NOMO-1 treated with DMSO at 0.1 percent for 48 hours (cell line): ENCODE measurements around the gene FBXL4.
A peak's percentile ranks its signal among the peaks of the same experiment; 100 is the strongest.

Source experiments
- DNase-seq: peaks from one replicate; lab custom pipeline; 2025; ENCODE audit not compliant: unreplicated experiment; lab: John Stamatoyannopoulos, UW

The FBXL4 gene

GRCh38 chr6:98947411-98948292, at the start of gene FBXL4:
TSS of gene FBXL4 (minus strand) at chr6:98947946. CDS start at chr6:98926988, 20,958 bp downstream.
- DNase-seq = peak; percentile 70

DNA sequence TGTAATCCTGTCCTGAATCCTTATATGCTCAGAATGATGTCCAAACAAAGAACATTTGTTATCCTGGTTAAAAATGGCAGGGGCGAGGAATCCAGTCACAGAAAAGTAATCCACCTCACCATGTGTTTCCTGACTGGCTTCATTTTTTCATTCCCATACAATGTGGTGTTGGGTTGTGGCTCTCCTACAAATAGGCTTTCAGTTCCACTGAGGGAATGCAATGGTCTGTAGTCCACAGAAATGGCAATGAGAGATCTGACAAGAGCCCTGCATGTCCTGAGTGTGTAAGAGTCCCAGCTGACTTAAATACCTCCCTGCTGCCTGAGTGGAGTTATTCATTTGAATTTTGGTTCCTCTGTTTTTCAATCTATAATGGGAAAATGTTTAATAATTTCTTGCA, 47.4 kb upstream of the FBXL4 start:
- no peak for DNase-seq

- DNase-seq = no peak
These were observed 44.8 kb upstream of the FBXL4 start for GRCh38 chr6:98992535-98992934.

- no peak for DNase-seq
These were observed 38.4 kb upstream of the FBXL4 start for GRCh38 chr6:98986071-98986615.

GRCh38 chr6:98985391-98985790, 37.6 kb upstream of the FBXL4 start:
- no peak for DNase-seq

DNA sequence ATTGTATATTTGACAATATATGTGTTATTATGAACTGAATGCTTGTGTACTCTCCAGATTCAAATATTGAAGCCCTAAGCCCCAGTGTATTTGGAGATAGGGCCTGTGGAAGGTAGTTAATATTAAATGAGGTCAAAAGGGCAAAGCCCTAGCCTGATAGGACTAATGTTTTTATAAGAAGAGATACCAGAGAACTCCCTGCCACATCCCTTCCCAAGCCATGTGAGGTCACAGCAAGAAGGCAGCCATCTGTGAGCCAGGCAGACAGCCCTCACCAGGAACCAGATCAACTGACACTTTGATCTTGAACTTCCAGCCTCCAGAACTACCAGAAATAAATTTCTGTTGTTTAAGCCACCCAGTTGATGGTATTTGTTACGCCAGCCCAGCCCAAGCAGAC, 36.4 kb upstream of the FBXL4 start:
- no peak for DNase-seq

GRCh38 chr6:98981473-98981872, 33.7 kb upstream of the FBXL4 start:
- no peak for DNase-seq

- no peak for DNase-seq
These were observed 33.1 kb upstream of the FBXL4 start for GRCh38 chr6:98980819-98981218.

DNA sequence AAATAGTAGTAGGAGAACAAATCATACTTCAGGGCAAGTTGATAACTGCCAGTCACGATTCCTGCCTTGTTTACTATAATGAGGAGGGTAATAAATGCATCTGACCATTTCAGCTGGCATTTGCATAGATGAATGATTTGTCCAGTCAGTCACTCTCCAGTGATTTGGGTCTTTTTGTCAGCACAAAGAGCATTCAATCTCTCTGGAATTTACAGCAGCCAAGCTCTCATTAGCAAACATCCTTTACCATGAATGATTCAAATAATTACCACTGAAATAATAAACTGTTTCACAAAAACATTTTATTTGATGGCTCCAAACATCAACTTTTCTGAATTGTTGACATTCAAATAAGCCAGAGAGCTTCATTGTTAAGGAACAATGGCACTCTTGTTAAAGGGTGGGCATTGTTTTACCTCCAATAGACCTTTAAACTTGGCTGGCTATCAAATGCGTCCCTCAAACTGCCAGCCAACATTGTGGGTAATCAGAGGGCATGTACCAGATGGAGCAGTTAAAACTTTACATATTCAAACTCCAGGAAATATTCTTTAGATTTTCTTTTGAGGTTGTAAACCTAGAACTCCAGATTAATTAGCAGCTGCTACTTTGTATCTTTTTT, 30.0 kb upstream of the FBXL4 start:
- DNase-seq = no peak

DNA sequence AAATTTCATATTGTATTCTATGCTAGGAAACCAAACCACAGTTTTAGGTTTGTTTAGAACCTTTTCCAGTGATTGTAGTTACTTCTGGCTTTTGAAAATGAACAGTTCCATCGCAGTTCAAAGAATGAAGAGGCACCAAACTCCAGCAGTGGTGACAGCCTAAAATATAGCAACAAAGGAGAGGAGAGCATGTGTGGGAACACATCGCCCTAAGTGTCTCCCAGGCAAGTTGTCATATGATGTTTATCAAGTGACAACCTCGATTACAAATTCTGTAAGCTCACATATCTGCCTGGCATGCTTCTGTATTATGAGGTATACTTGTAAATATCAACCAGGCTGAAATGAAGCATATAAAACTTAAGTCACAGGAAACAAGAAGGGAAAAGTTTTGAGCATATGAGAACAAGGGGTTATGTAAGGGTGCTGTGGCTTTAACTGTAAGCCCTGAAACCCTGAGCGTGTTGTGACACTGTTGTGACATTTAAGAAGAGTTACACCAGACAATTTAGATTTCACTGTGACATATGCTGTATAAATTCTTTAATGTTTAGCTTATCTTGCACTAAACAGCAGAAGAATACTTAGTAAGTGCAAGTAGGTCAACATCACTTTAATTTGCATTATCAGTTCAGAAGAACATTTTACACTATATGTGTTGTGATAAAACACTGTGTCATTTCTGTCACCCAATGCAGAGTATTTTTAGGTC, 29.1 kb upstream of the FBXL4 start:
- DNase-seq = peak; percentile 6

DNA sequence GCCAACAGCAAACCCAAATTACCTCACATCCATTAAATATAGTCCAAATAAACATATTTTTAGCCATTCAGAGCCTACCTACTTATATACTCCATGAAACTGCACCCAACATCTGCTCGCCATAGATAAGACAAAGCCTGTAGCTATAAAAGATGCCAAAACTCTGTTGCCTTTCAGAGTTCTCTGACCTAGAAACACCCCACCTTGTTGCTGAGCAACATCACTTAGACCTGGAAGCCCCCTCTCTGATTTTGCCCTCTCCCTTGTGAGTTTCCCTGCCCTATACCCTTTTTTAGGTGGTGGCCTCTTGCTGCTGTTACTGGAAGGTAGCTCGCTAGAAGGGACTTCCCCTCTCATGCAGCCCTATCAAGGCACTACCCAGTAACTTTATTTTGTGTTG, 27.7 kb upstream of the FBXL4 start:
- no peak for DNase-seq

- DNase-seq = no peak
These were observed 26.6 kb upstream of the FBXL4 start for GRCh38 chr6:98974309-98974708.

- DNase-seq = no peak
These were observed 25.8 kb upstream of the FBXL4 start for GRCh38 chr6:98973571-98973970.

- no peak for DNase-seq
These were observed 23.6 kb upstream of the FBXL4 start for GRCh38 chr6:98971303-98971702.

- DNase-seq = no peak
These were observed 22.7 kb upstream of the FBXL4 start for GRCh38 chr6:98970469-98970868.

DNA sequence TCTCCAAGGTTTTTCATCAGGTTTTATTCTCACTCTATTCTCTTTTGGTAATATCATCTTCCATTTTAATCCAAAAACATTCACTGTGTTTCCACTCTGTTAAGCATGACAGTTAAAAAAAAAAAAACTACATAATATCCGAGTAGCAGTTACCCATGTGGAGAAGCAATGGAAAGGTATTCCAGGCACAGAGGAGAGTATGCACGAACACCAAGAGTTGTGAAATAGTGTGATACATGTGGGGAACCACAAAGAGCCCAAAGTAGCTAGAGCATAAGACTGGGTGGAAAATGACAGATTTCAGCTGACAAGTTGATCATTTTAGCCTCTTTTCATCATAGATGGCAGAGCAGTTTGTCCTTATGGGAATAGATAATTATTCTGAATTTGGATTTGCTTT, 19.9 kb upstream of the FBXL4 start:
- no peak for DNase-seq

GRCh38 chr6:98959631-98960030, 11.9 kb upstream of the FBXL4 start:
- no peak for DNase-seq

- no peak for DNase-seq
These were observed 11.0 kb upstream of the FBXL4 start for GRCh38 chr6:98958776-98959175.

DNA sequence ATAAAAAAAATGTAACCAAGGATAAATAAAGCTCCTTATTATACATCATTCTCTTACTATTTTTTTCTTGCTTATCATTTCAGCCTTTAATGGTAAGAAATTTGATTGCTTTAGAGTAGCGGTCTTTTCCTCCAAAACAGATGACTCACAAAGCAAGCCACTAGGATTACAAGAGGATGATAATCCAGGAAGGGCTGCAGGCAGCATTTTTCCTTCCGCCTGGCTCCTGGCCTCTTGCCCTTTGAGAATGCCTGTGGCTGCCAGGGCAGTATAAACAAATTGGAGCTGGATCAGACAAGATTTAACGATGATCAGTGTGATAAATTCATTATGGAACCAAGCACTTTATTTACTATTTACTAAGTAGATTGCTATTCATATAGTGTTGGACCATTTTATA, 9.7 kb upstream of the FBXL4 start:
- no peak for DNase-seq

GRCh38 chr6:98949589-98949988, 1.8 kb upstream of the FBXL4 start:
- DNase-seq = no peak

- peak; percentile 11 for DNase-seq
These were observed 801 bp downstream of the FBXL4 start for GRCh38 chr6:98946879-98947410.
